Uterus (tissue), 2 donors: ENCODE results near the gene FBXO46.

Experiments used
- CTCF ChIP-seq, 4 experiments: fragments of 200-600 bp in 2 of 4; fragments of 450-650 bp in 2 of 4; sonication (generic) in 2 of 4; IDR thresholded peaks; one replicate each; pipeline ENCODE4 v1.5.1; 2016 to 2019; ENCODE audit warnings: antibody characterized with exemption in 4 of 4, mild to moderate bottlenecking in 2 of 4, moderate library complexity in 1 of 4
- POLR2A ChIP-seq, 2 donors: fragments of 450-650 bp; IDR thresholded peaks; one replicate each; pipeline ENCODE4 v1.6.1; 2016; ENCODE audit warnings: antibody characterized with exemption in 2 of 2, mild to moderate bottlenecking in 1 of 2, moderate library complexity in 1 of 2

GRCh38 chr19:45701676-45702075 is 29.0 kb downstream of the FBXO46 start:
- TF ChIP-seq POLR2A (IDR thresholded peaks at IDR 0.05) (no peak), CTCF (IDR thresholded peaks at IDR 0.05) (no peak)
